Liver (tissue), 9 donors: ENCODE results near the gene BNIP1. TPM values are rescaled to one million over a fixed set of nuclear protein-coding genes. Genes with fewer than 3 reads are reported as not detected.

Experiments used
- DNase-seq: peaks from one replicate; pipeline ENCODE4 v3.0.0-alpha.2; 2017; ENCODE audit warnings: low spot score
- H3K27ac ChIP-seq, 2 donors: one replicate each; pipeline ENCODE4 v1.7.0; 2013; ENCODE audit warnings: inconsistent platforms in 2 of 2, low read length in 2 of 2, control low read depth in 1 of 2, low read depth in 1 of 2, mild to moderate bottlenecking in 1 of 2
- H3K27me3 ChIP-seq, 4 donors: one replicate each; pipeline versions ENCODE4 v1.6.1 to v1.7.0; 2013; ENCODE audit warnings: low read length in 3 of 4, inconsistent platforms in 1 of 4, mild to moderate bottlenecking in 1 of 4, moderate library complexity in 1 of 4; ENCODE audit not compliant: control insufficient read depth in 4 of 4, insufficient read depth in 4 of 4
- H3K36me3 ChIP-seq, 4 donors: one replicate each; pipeline versions ENCODE4 v1.6.1 to v1.7.0; 2013; ENCODE audit warnings: low read length in 3 of 4, mild to moderate bottlenecking in 3 of 4, low read depth in 1 of 4, moderate library complexity in 1 of 4; ENCODE audit not compliant: control insufficient read depth in 4 of 4, insufficient read depth in 3 of 4
- H3K4me1 ChIP-seq, 4 donors: one replicate each; pipeline versions ENCODE4 v1.6.1 to v1.7.0; 2013; ENCODE audit warnings: low read length in 3 of 4, mild to moderate bottlenecking in 3 of 4, moderate library complexity in 1 of 4; ENCODE audit not compliant: control insufficient read depth in 4 of 4, insufficient read depth in 4 of 4
- H3K4me3 ChIP-seq, 3 donors: one replicate each; pipeline versions ENCODE4 v1.6.1 to v1.7.0; 2013; ENCODE audit warnings: low read length in 3 of 3, control low read depth in 1 of 3, low read depth in 1 of 3, mild to moderate bottlenecking in 1 of 3
- H3K9ac ChIP-seq, 2 donors: one replicate each; pipeline ENCODE4 v1.7.0; 2013; ENCODE audit warnings: low read length in 2 of 2, mild to moderate bottlenecking in 2 of 2, moderate library complexity in 2 of 2, control low read depth in 1 of 2, low read depth in 1 of 2
- H3K9me3 ChIP-seq, 4 donors: one replicate each; pipeline versions ENCODE4 v1.6.1 to v1.7.0; 2013; ENCODE audit warnings: low read length in 3 of 4; ENCODE audit not compliant: control insufficient read depth in 4 of 4
- EGR1 ChIP-seq, 2 donors: IDR thresholded peaks; 2 replicates each; pipeline ENCODE4 v1.6.1; 2016 to 2018; ENCODE audit warnings: antibody characterized with exemption in 2 of 2, low read depth in 2 of 2
- FOXA1 ChIP-seq: IDR thresholded peaks from 2 replicates; pipeline ENCODE4 v1.6.1; 2016; ENCODE audit warnings: antibody characterized with exemption
- FOXA2 ChIP-seq: IDR thresholded peaks from 2 replicates; pipeline ENCODE4 v1.6.1; 2016; ENCODE audit warnings: antibody characterized with exemption
- GABPA ChIP-seq, 2 donors: IDR thresholded peaks in 1 of 2; conservative IDR thresholded peaks in 1 of 2; 2 replicates each; pipeline ENCODE4 v1.6.1; 2016; ENCODE audit warnings: antibody characterized with exemption in 2 of 2, mild to moderate bottlenecking in 1 of 2, moderate library complexity in 1 of 2
- HNF4A ChIP-seq, 2 donors: conservative IDR thresholded peaks; 2 replicates each; pipeline ENCODE4 v1.6.1; 2016; ENCODE audit warnings: antibody characterized with exemption in 2 of 2, mild to moderate bottlenecking in 2 of 2
- HNF4G ChIP-seq: IDR thresholded peaks from 2 replicates; pipeline ENCODE4 v1.6.1; 2016; ENCODE audit warnings: antibody characterized with exemption
- JUND ChIP-seq, 2 donors: IDR thresholded peaks; 2 replicates each; pipeline ENCODE4 v1.6.1; 2016; ENCODE audit warnings: antibody characterized with exemption in 2 of 2
- NR2F2 ChIP-seq: IDR thresholded peaks from 2 replicates; pipeline ENCODE4 v1.6.1; 2016; ENCODE audit warnings: antibody characterized with exemption
- RAD21 ChIP-seq, 2 donors: IDR thresholded peaks; 2 replicates each; pipeline ENCODE4 v1.6.1; 2016; ENCODE audit warnings: antibody characterized with exemption in 2 of 2, mild to moderate bottlenecking in 2 of 2
- RXRA ChIP-seq, 2 donors: IDR thresholded peaks; 2 replicates each; pipeline ENCODE4 v1.6.1; 2017 to 2018; ENCODE audit warnings: antibody characterized with exemption in 2 of 2, mild to moderate bottlenecking in 1 of 2
- SP1 ChIP-seq: IDR thresholded peaks from 2 replicates; pipeline ENCODE4 v1.6.1; 2018; ENCODE audit warnings: antibody characterized with exemption, mild to moderate bottlenecking
- TAF1 ChIP-seq: conservative IDR thresholded peaks from 2 replicates; pipeline ENCODE4 v1.6.1; 2016; ENCODE audit warnings: antibody characterized with exemption, mild to moderate bottlenecking
- YY1 ChIP-seq: IDR thresholded peaks from 2 replicates; pipeline ENCODE4 v1.6.1; 2016; ENCODE audit warnings: antibody characterized with exemption, mild to moderate bottlenecking
- WGBS: extraction: QIAGEN DNeasy Blood & Tissue Kit; methylation state at CpG from one replicate; pipeline ENCODE4 v1.1.7; 2013; 5-methylcytosine and 5-hydroxymethylcytosine counted together
- polyA plus RNA-seq, 2 donors: library from polyadenylated mRNA; stranded (reverse) in 1 of 2; unstranded in 1 of 2; fragments of 200-250 nt in 1 of 2; fragments of >200 nt in 1 of 2; fragmentation: Nextera tagmentation in 1 of 2; extraction: Ambion mirVana in 1 of 2; gene quantifications; one replicate each; pipeline versions ENCODE4 v1.2.1 to v1.2.3, GENCODE V29; 2013 to 2015
- total RNA-seq, 2 donors: library from RNA; depleted of rRNA; stranded (reverse); fragments of >200 nt; gene quantifications; one replicate each; pipeline ENCODE4 v1.2.3, GENCODE V29; 2014
- TF ChIP-seq, protein P1 (sequence below): IDR thresholded peaks from 2 replicates; pipeline ENCODE4 v1.6.1; 2016; ENCODE audit warnings: antibody characterized with exemption, mild to moderate bottlenecking
- TF ChIP-seq, protein P2 (sequence below): IDR thresholded peaks from 2 replicates; pipeline ENCODE4 v1.6.1; 2016; ENCODE audit warnings: antibody characterized with exemption
- TF ChIP-seq, protein P3 (sequence below): IDR thresholded peaks from 2 replicates; pipeline ENCODE4 v1.6.1; 2016; ENCODE audit warnings: antibody characterized with exemption
- TF ChIP-seq, protein P4 (sequence below): IDR thresholded peaks from 2 replicates; pipeline ENCODE4 v1.6.1; 2016; ENCODE audit warnings: antibody characterized with exemption
- TF ChIP-seq, protein P5 (sequence below): fragments of 150-350 bp; IDR thresholded peaks from 2 replicates; pipeline ENCODE4 v1.5.1; 2017; ENCODE audit warnings: improper control_type of control experiment, low read depth, low read length; ENCODE audit not compliant: missing input control
- donor health status: healthy.
- donor health status: healthy.
- donor health status: healthy.
- donor health status: healthy.
- donor health status: healthy.

BNIP1 gene, protein sequence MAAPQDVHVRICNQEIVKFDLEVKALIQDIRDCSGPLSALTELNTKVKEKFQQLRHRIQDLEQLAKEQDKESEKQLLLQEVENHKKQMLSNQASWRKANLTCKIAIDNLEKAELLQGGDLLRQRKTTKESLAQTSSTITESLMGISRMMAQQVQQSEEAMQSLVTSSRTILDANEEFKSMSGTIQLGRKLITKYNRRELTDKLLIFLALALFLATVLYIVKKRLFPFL
- total RNA-seq, result 1 to 10 TPM; 5.4 to 6.9 TPM
- 1 to 10 TPM; 4.8 to 5.2 TPM for polyA plus RNA-seq

DNA sequence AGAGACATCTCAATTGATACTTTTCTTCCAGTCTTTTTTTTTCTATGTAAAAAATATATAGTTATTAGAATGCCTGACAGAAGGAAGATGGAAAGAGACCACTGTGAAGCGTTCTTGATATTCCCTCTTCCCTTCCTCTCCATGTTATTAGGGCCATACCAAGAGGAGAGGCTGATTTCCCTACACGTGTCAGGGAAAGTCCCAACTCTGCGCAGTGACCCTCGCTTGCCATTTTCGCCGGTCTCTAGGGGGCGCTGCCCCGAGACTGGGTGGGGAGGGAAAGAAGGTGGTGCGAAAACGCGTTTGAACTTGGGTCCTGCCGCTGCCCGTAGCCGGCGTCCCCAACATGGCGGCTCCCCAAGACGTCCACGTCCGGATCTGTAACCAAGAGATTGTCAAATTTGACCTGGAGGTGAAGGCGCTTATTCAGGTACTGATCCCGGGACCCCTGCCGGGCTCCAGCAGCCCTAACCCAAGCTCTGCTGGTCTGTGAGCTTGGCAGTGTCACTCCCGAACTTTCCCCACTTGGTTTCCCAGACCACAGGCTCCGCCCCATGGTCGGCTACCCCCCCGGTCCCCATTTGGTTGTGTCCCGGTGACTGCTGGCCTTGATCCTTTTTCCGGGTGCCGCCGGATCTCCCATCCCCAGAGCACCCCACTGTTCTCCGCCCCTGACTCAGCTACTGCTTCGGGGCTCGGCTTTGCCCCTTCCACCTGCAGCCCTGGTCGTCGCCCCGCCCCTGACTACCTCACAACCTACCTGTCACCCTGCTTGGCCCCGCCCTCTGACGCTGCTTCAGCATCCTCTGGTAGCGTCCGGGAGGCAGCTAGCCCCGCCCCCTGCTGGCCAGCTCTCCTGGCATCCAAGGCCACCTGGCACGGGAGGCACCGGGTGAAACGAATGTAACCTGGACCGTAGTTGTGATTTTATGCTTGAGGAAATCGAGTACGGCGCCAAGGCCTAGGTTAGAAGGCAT is at the start of gene BNIP1:
BNIP1 (plus strand) TSS at position 332 of the 977 bp plus-strand sequence; CDS start at position 347, 15 bp downstream.
- Histone ChIP-seq H3K9me3 (no peaks in the 10 kb centered on the region), H3K9ac (peak within 1 kb of the TSS; percentile 84 to 90), H3K4me1 (peaks cover 3 to 8% (median 4%) of the 10 kb centered on the region in 4 donors), H3K36me3 (peaks cover 2 to 21% (median 10%) of the 10 kb centered on the region in 4 donors), H3K27ac (peak within 1 kb of the TSS; percentile 94 to 96), H3K4me3 (peak within 1 kb of the TSS; percentile 87 to 99 (median 94)), H3K27me3 (no peaks in the 10 kb centered on the region)
- under 1% methylated on average over 48 of the region's 48 CpGs for WGBS
- TF ChIP-seq, protein P1, sequence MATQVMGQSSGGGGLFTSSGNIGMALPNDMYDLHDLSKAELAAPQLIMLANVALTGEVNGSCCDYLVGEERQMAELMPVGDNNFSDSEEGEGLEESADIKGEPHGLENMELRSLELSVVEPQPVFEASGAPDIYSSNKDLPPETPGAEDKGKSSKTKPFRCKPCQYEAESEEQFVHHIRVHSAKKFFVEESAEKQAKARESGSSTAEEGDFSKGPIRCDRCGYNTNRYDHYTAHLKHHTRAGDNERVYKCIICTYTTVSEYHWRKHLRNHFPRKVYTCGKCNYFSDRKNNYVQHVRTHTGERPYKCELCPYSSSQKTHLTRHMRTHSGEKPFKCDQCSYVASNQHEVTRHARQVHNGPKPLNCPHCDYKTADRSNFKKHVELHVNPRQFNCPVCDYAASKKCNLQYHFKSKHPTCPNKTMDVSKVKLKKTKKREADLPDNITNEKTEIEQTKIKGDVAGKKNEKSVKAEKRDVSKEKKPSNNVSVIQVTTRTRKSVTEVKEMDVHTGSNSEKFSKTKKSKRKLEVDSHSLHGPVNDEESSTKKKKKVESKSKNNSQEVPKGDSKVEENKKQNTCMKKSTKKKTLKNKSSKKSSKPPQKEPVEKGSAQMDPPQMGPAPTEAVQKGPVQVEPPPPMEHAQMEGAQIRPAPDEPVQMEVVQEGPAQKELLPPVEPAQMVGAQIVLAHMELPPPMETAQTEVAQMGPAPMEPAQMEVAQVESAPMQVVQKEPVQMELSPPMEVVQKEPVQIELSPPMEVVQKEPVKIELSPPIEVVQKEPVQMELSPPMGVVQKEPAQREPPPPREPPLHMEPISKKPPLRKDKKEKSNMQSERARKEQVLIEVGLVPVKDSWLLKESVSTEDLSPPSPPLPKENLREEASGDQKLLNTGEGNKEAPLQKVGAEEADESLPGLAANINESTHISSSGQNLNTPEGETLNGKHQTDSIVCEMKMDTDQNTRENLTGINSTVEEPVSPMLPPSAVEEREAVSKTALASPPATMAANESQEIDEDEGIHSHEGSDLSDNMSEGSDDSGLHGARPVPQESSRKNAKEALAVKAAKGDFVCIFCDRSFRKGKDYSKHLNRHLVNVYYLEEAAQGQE, result peak; percentile 65
- TF ChIP-seq HNF4G (no peak), RXRA (IDR thresholded peaks at IDR 0.05) (peak; percentile 58 to 72), JUND (IDR thresholded peaks at IDR 0.05) (no peak), GABPA (IDR thresholded peaks at IDR 0.05 in 1 of 2, conservative IDR thresholded peaks at IDR 0.05 in 1 of 2) (peak in 1 of 2 donors; percentile 48), NR2F2 (peak; percentile 70), RAD21 (IDR thresholded peaks at IDR 0.05) (peak; percentile 73 to 80), SP1 (peak; percentile 63), HNF4A (conservative IDR thresholded peaks at IDR 0.05) (peak; percentile 34 to 55), EGR1 (IDR thresholded peaks at IDR 0.05; ENCODE audit: low read depth in 2 of 2) (no peak), FOXA2 (peak; percentile 12), TAF1 (no peak), FOXA1 (no peak), YY1 (peak; percentile 99)
- TF ChIP-seq, protein P2, sequence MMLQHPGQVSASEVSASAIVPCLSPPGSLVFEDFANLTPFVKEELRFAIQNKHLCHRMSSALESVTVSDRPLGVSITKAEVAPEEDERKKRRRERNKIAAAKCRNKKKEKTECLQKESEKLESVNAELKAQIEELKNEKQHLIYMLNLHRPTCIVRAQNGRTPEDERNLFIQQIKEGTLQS, result peak; percentile 51
- TF ChIP-seq, protein P3, sequence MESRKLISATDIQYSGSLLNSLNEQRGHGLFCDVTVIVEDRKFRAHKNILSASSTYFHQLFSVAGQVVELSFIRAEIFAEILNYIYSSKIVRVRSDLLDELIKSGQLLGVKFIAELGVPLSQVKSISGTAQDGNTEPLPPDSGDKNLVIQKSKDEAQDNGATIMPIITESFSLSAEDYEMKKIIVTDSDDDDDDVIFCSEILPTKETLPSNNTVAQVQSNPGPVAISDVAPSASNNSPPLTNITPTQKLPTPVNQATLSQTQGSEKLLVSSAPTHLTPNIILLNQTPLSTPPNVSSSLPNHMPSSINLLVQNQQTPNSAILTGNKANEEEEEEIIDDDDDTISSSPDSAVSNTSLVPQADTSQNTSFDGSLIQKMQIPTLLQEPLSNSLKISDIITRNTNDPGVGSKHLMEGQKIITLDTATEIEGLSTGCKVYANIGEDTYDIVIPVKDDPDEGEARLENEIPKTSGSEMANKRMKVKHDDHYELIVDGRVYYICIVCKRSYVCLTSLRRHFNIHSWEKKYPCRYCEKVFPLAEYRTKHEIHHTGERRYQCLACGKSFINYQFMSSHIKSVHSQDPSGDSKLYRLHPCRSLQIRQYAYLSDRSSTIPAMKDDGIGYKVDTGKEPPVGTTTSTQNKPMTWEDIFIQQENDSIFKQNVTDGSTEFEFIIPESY, result peak; percentile 96
- TF ChIP-seq, protein P4, sequence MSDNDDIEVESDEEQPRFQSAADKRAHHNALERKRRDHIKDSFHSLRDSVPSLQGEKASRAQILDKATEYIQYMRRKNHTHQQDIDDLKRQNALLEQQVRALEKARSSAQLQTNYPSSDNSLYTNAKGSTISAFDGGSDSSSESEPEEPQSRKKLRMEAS, result peak; percentile 54
- TF ChIP-seq, protein P5, sequence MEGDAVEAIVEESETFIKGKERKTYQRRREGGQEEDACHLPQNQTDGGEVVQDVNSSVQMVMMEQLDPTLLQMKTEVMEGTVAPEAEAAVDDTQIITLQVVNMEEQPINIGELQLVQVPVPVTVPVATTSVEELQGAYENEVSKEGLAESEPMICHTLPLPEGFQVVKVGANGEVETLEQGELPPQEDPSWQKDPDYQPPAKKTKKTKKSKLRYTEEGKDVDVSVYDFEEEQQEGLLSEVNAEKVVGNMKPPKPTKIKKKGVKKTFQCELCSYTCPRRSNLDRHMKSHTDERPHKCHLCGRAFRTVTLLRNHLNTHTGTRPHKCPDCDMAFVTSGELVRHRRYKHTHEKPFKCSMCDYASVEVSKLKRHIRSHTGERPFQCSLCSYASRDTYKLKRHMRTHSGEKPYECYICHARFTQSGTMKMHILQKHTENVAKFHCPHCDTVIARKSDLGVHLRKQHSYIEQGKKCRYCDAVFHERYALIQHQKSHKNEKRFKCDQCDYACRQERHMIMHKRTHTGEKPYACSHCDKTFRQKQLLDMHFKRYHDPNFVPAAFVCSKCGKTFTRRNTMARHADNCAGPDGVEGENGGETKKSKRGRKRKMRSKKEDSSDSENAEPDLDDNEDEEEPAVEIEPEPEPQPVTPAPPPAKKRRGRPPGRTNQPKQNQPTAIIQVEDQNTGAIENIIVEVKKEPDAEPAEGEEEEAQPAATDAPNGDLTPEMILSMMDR, result peak; percentile 92
- peak; percentile 98 for DNase-seq
